DND-41 (cell line): ENCODE measurements around the gene SPOCD1.
A peak's percentile ranks its signal among the peaks of the same experiment; 100 is the strongest.

Source experiments
- ATAC-seq: fragments of 200-7000 bp; cut with Tn5 transposase; 3 replicates; pipeline ENCODE4 v1.9.1; 2021; ENCODE audit warnings: low read depth; ENCODE audit not compliant: insufficient read depth
- DNase-seq: peaks from one replicate; pipeline ENCODE4 v3.0.0-alpha.2; 2020
- H2AFZ ChIP-seq: 2 replicates; pipeline ENCODE4 v1.6.0; 2012; ENCODE audit warnings: low read depth, low read length
- H3K27ac ChIP-seq: 2 replicates; pipeline ENCODE4 v1.5.1; 2012; ENCODE audit warnings: low read length, inconsistent platforms
- H3K27me3 ChIP-seq: fragments of 200-600 bp; sonication (generic); 2 replicates; pipeline ENCODE4 v1.6.0; 2012; ENCODE audit warnings: low read length, mild to moderate bottlenecking, inconsistent platforms; ENCODE audit not compliant: insufficient read depth, poor library complexity
- H3K36me3 ChIP-seq: 2 replicates; pipeline ENCODE4 v1.5.1; 2012; ENCODE audit warnings: low read length, inconsistent platforms; ENCODE audit not compliant: insufficient read depth
- H3K4me1 ChIP-seq: 2 replicates; pipeline ENCODE4 v1.5.1; 2012; ENCODE audit warnings: mild to moderate bottlenecking, low read length; ENCODE audit not compliant: insufficient read depth
- H3K4me2 ChIP-seq: 2 replicates; pipeline ENCODE4 v1.6.0; 2012; ENCODE audit warnings: mild to moderate bottlenecking, moderate library complexity, low read length, inconsistent platforms; ENCODE audit not compliant: insufficient read depth
- H3K4me3 ChIP-seq, 2 experiments: fragments of 200-600 bp in 1 of 2; shearing (Covaris generic) in 1 of 2; 2 replicates each; pipeline ENCODE4 v1.5.1; 2012 to 2016; ENCODE audit warnings: inconsistent platforms in 2 of 2, low read length in 2 of 2, mild to moderate bottlenecking in 2 of 2, low read depth in 1 of 2, moderate library complexity in 1 of 2
- H3K79me2 ChIP-seq: 2 replicates; pipeline ENCODE4 v1.6.0; 2012; ENCODE audit warnings: low read length, inconsistent platforms; ENCODE audit not compliant: insufficient read depth
- H3K9ac ChIP-seq: 2 replicates; pipeline ENCODE4 v1.6.0; 2012; ENCODE audit warnings: low read depth, mild to moderate bottlenecking, inconsistent platforms, low read length, moderate library complexity
- H3K9me3 ChIP-seq: 2 replicates; pipeline ENCODE4 v1.5.1; 2012; ENCODE audit warnings: low read length, moderate library complexity, mild to moderate bottlenecking, inconsistent platforms; ENCODE audit not compliant: insufficient read depth, severe bottlenecking
- H4K20me1 ChIP-seq: 2 replicates; pipeline ENCODE4 v1.6.0; 2012; ENCODE audit warnings: low read length; ENCODE audit not compliant: insufficient read depth
- CTCF ChIP-seq: IDR thresholded peaks from 2 replicates; pipeline ENCODE4 v1.5.1; 2012; ENCODE audit warnings: borderline replicate concordance, low read length, moderate library complexity, mild to moderate bottlenecking; ENCODE audit not compliant: poor library complexity, severe bottlenecking; ENCODE audit errors: extremely low read depth
- EZH2 ChIP-seq: IDR thresholded peaks from 3 replicates; pipeline ENCODE4 v1.6.1; 2012; ENCODE audit warnings: borderline replicate concordance, low read depth, mild to moderate bottlenecking, moderate library complexity, low read length, inconsistent platforms; ENCODE audit not compliant: severe bottlenecking

SPOCD1 gene

DNA sequence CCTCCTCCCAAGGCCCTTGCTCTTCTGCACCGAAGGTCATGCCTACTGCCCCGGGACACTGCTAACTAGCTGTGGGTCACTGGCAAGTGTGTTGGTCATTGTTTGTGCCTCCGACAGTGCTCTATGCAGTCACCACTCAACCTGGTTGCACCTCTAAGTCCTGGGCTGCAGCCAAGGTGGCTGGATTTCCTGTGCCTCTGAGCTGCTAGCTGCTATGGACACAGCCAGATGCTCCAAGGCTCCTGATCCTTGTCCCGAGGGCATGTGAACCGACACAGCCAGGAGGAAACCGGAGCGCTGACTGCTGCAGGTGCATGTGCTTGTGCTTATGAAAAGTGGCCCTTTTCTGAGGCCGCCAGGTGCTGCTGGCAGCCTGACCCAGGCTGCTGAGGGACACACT lies 14.7 kb upstream of the SPOCD1 start:
- TF ChIP-seq EZH2 (no peak), CTCF (no peak)
- no peaks in the 10 kb centered on the region for H3K36me3 ChIP-seq

GRCh38 chr1:31830065-31830464 lies 14.2 kb upstream of the SPOCD1 start:
- no peak for TF ChIP-seq EZH2
- TF ChIP-seq CTCF = no peak

More for the DNA sequence above, 14.7 kb upstream of the SPOCD1 start:
- H4K20me1 ChIP-seq = no peaks in the 10 kb centered on the region
- H3K27me3 ChIP-seq = no peaks in the 10 kb centered on the region
- H3K27ac ChIP-seq = peak overlapping the region; percentile 45; the same call in 1 of the 2 replicates
- ATAC-seq (no peak), DNase-seq (no peak)
- H3K9me3 ChIP-seq = no peaks in the 10 kb centered on the region
- no peak overlapping the region for H3K9ac ChIP-seq
- no peak overlapping the region for H3K4me3 ChIP-seq
- H2AFZ ChIP-seq = no peak overlapping the region
- H3K4me1 ChIP-seq = peaks cover 39% of the 10 kb centered on the region
- H3K79me2 ChIP-seq = no peaks in the 10 kb centered on the region
- H3K4me2 ChIP-seq = no peak overlapping the region

DNA sequence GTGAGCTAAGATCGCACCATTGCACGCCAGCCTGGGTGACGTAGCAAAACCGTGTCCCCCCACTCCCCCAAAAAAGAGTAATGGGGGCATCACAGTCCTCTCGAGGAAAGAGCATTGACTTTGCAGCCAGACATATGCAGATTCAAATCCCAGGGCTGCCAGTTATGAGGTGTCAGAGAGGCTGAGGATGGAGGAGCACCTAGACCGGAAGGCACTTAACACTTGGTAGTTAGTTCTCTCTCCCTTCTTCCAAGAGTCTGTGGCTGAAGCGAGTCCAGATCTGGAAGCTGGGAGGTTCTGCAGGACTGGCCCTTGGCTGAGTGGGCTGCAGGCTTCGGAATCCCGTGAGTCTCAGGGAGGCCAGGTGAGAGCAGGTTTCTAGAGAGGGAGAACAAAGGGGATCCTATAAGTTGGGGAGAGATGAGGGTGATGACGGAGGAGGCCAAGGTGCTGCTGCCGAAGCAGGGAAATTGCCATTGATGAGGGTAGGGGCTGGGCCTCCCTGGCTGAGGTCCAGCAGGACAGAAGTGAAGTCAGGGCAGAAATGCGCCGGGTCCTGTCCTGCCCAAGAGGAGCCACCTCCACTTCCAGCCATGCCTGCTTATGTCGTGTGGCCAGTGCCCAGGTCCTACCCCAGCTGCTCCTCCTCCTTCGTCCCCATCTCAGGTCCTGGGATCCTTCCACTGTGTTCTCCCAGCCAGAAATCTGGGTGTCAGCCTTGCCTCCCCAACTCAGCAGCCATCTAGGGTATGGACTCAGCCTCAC lies 13.3 kb upstream of the SPOCD1 start:
- peak; percentile 4 for DNase-seq
- no peaks in the 10 kb centered on the region for H4K20me1 ChIP-seq
- H3K9ac ChIP-seq = no peak overlapping the region
- TF ChIP-seq CTCF (no peak), EZH2 (no peak)
- no peak for ATAC-seq
- no peaks in the 10 kb centered on the region for H3K36me3 ChIP-seq
- no peak overlapping the region for H2AFZ ChIP-seq
- no peaks in the 10 kb centered on the region for H3K9me3 ChIP-seq
- H3K79me2 ChIP-seq = no peaks in the 10 kb centered on the region
- no peaks in the 10 kb centered on the region for H3K27me3 ChIP-seq
- H3K4me1 ChIP-seq = peaks cover 41% of the 10 kb centered on the region
- H3K27ac ChIP-seq = peak overlapping the region; percentile 79
- H3K4me3 ChIP-seq = no peak overlapping the region
- H3K4me2 ChIP-seq = no peak overlapping the region

More at GRCh38 chr1:31830065-31830464, 14.2 kb upstream of the SPOCD1 start:
- no peaks in the 10 kb centered on the region for H3K79me2 ChIP-seq
- no peak overlapping the region for H3K4me2 ChIP-seq
- ATAC-seq (no peak), DNase-seq (no peak)
- H3K27me3 ChIP-seq = no peaks in the 10 kb centered on the region
- H4K20me1 ChIP-seq = no peaks in the 10 kb centered on the region
- no peaks in the 10 kb centered on the region for H3K9me3 ChIP-seq
- no peak overlapping the region for H2AFZ ChIP-seq
- no peak overlapping the region for H3K4me3 ChIP-seq
- H3K36me3 ChIP-seq = no peaks in the 10 kb centered on the region
- peaks cover 41% of the 10 kb centered on the region for H3K4me1 ChIP-seq
- H3K27ac ChIP-seq = peak overlapping the region; percentile 45; the same call in 1 of the 2 replicates
- no peak overlapping the region for H3K9ac ChIP-seq
